Muscle of arm (tissue), 12 donors: Measurements from ENCODE around the gene TEKT1. TPM values are rescaled to one million over a fixed set of nuclear protein-coding genes. Genes with fewer than 3 reads are reported as not detected.
A peak's percentile ranks its signal among the peaks of the same experiment; 100 is the strongest.

Source experiments
- DNase-seq: peaks from one replicate; pipeline ENCODE4 v3.0.0-alpha.2; 2013
- polyA plus RNA-seq, 12 donors: library from polyadenylated mRNA; unstranded; fragments of 120-200 nt; gene quantifications; one replicate each; pipeline ENCODE4 v1.2.1, GENCODE V29; 2013; ENCODE audit not compliant: insufficient read length in 12 of 12

TEKT1 gene
- polyA plus RNA-seq, 12 donors, result 0.09 to 0.40 TPM; not detected in 10

- no peak for DNase-seq
Observed at GRCh38 chr17:6761779-6762178, 69.8 kb downstream of the TEKT1 start.

GRCh38 chr17:6757747-6758146 is 73.8 kb downstream of the TEKT1 start:
- no peak for DNase-seq

- no peak for DNase-seq
Observed at GRCh38 chr17:6756425-6757031, 75.0 kb downstream of the TEKT1 start.

- DNase-seq, result peak; percentile 46
Observed at GRCh38 chr17:6755731-6756184, 75.8 kb downstream of the TEKT1 start, which contains the start of gene XAF1. Gene XAF1, plus strand, starts transcription at chr17:6756046. Its CDS starts 33 bp downstream, at chr17:6756079.

GRCh38 chr17:6755281-6755680 is 76.2 kb downstream of the TEKT1 start:
- DNase-seq, result peak; percentile 25

- no peak for DNase-seq
Observed at GRCh38 chr17:6753546-6753945, 78.0 kb downstream of the TEKT1 start.

GRCh38 chr17:6753006-6753445 is 78.5 kb downstream of the TEKT1 start:
- DNase-seq, result peak; percentile 10

- peak; percentile 22 for DNase-seq
Observed at GRCh38 chr17:6752068-6752909, 79.2 kb downstream of the TEKT1 start.

GRCh38 chr17:6749519-6749918 is 82.0 kb downstream of the TEKT1 start:
- no peak for DNase-seq

- DNase-seq, result no peak
Observed at GRCh38 chr17:6748617-6749016, 82.9 kb downstream of the TEKT1 start.

Other genes starting within 250 kb of the TEKT1 start
- 10 to 100 TPM in 11 of 12 donors, not detected in 1; 10.9 to 41.8 (median 12.7) TPM for gene KIAA0753, start 191.0 kb downstream of the TEKT1 start, polyA plus RNA-seq
- gene TXNDC17, start 190.7 kb downstream of the TEKT1 start, polyA plus RNA-seq, result 10 to 100 TPM in 11 of 12 donors, not detected in 1; 40.2 to 72.6 (median 51.5) TPM
- 10 to 100 TPM in 11 of 12 donors, not detected in 1; 11.9 to 26.8 (median 18.4) TPM for gene MED31, start 180.1 kb downstream of the TEKT1 start, polyA plus RNA-seq
- 1 to 10 TPM in 10 of 12 donors, not detected in 2; 2.5 to 5.5 (median 3.6) TPM for gene C17orf100, start 180.0 kb downstream of the TEKT1 start, polyA plus RNA-seq
- gene SLC13A5, start 118.4 kb downstream of the TEKT1 start, polyA plus RNA-seq, result 1 to 10 TPM in 1 of 12 donors, under 1 TPM in 8, not detected in 3; 0.11 to 1.9 (median 0.22) TPM
- gene XAF1, start 75.7 kb downstream of the TEKT1 start, polyA plus RNA-seq, result 10 to 100 TPM in 6 of 12 donors, 1 to 10 TPM in 4, not detected in 2; 4.7 to 24.0 (median 12.5) TPM
- under 1 TPM in 5 of 12 donors, not detected in 7; 0.07 to 0.41 (median 0.20) TPM for gene FBXO39, start 55.5 kb downstream of the TEKT1 start, polyA plus RNA-seq
- gene ALOX12, start 164.3 kb upstream of the TEKT1 start, polyA plus RNA-seq, result 1 to 10 TPM in 6 of 12 donors, under 1 TPM in 4, not detected in 2; 0.62 to 4.0 (median 1.3) TPM
- gene RNASEK, start 180.9 kb upstream of the TEKT1 start, polyA plus RNA-seq, result 100 to 1,000 TPM in 10 of 12 donors, 10 to 100 TPM in 1, not detected in 1; 89.8 to 231 (median 118) TPM
- 10 to 100 TPM in 11 of 12 donors, not detected in 1; 16.2 to 24.7 (median 18.8) TPM for gene BCL6B, start 191.3 kb upstream of the TEKT1 start, polyA plus RNA-seq
- 1 to 10 TPM in 9 of 12 donors, under 1 TPM in 1, not detected in 2; 0.86 to 2.9 (median 1.2) TPM for gene SLC16A13, start 204.3 kb upstream of the TEKT1 start, polyA plus RNA-seq
- 1 to 10 TPM in 1 of 12 donors, under 1 TPM in 6, not detected in 5; 0.09 to 1.6 (median 0.16) TPM for gene SLC16A11, start 212.4 kb upstream of the TEKT1 start, polyA plus RNA-seq
- gene CLEC10A, start 248.5 kb upstream of the TEKT1 start, polyA plus RNA-seq, result 1 to 10 TPM in 10 of 12 donors, not detected in 2; 1.1 to 4.4 (median 1.5) TPM